Psoas muscle (tissue), 8 donors: ENCODE results near the gene B3GNT3. TPM values are rescaled to one million over a fixed set of nuclear protein-coding genes. Genes with fewer than 3 reads are reported as not detected.

Experiments used
- ATAC-seq, 4 donors: fragments of 200-7000 bp; cut with Tn5 transposase; one replicate each; pipeline ENCODE4 v1.9.1; 2020; ENCODE audit warnings: moderate library complexity in 3 of 4, mild to moderate bottlenecking in 2 of 4
- DNase-seq, 2 donors: peaks; one replicate each; pipeline ENCODE4 v3.0.0-alpha.2; 2020
- H3K27ac ChIP-seq: fragments of 200-600 bp; one replicate; pipeline ENCODE4 v1.8.0; 2022
- H3K27me3 ChIP-seq, 3 donors: fragments of 200-600 bp in 1 of 3; one replicate each; pipeline versions ENCODE4 v1.6.1 to v1.8.0; 2013 to 2022; ENCODE audit warnings: low read length in 2 of 3, mild to moderate bottlenecking in 2 of 3, moderate library complexity in 1 of 3; ENCODE audit not compliant: insufficient read depth in 3 of 3
- H3K36me3 ChIP-seq, 2 donors: fragments of 200-600 bp in 1 of 2; one replicate each; pipeline versions ENCODE4 v1.6.1 to v1.8.0; 2013 to 2022; ENCODE audit warnings: low read depth in 1 of 2, mild to moderate bottlenecking in 1 of 2, moderate library complexity in 1 of 2; ENCODE audit not compliant: insufficient read depth in 1 of 2
- H3K4me1 ChIP-seq: fragments of 200-600 bp; one replicate; pipeline ENCODE4 v1.8.0; 2022
- H3K4me3 ChIP-seq: fragments of 200-600 bp; one replicate; pipeline ENCODE4 v1.8.0; 2022; ENCODE audit warnings: mild to moderate bottlenecking
- H3K9me3 ChIP-seq: fragments of 200-600 bp; one replicate; pipeline ENCODE4 v1.8.0; 2022
- WGBS, 3 donors: extraction: QIAGEN DNeasy Blood & Tissue Kit; methylation state at CpG; one replicate each; pipeline versions ENCODE4 v1.1.6 to v1.1.7; 2013; 5-methylcytosine and 5-hydroxymethylcytosine counted together
- intact Hi-C, 2 donors: fragments of 100-400 bp; cut with DNase I; formaldehyde crosslinking; loops; one replicate each; pipeline versions ENCODE4 v1.11.0 to v1.14.2; 2022
- polyA plus RNA-seq, 3 donors: library from polyadenylated mRNA; stranded (reverse); fragments of 200-250 nt; gene quantifications; one replicate each; pipeline ENCODE4 v1.2.3, GENCODE V29; 2013
- total RNA-seq, 4 donors: library from RNA; stranded (reverse); fragmentation: NEBNext Ultra II Directional in 2 of 4; extraction: Animal tissue kit (Norgen Biotek cat#: 25700) in 2 of 4; gene quantifications; one replicate each; pipeline versions ENCODE4 v1.2.1 to v1.2.4, GENCODE V29; 2021 to 2023
- TF ChIP-seq, protein P1 (sequence below): fragments of 200-600 bp; IDR thresholded peaks from one replicate; pipeline ENCODE4 v1.8.0; 2022; ENCODE audit warnings: antibody characterized with exemption
- donor health status: healthy with polysubstance abuse.
- donor health status: DM: no; HTN: no; CAD: no; lungs with moderate emphysema.
- donor health status: Bipolar disorder and iron deficiency.
- donor health status: healthy.
- donor health status: DM: yes; HTN: yes; CAD: no.
- donor health status: DM: no; HTN: no; CAD: no.
- donor health status: DM: no; HTN: no; CAD: no.
- donor health status: DM: yes; HTN: yes; CAD: no.

B3GNT3 gene
- total and polyA plus RNA-seq, 7 donors = 0.03 to 0.38 (median 0.08) TPM; not detected in 4

DNA sequence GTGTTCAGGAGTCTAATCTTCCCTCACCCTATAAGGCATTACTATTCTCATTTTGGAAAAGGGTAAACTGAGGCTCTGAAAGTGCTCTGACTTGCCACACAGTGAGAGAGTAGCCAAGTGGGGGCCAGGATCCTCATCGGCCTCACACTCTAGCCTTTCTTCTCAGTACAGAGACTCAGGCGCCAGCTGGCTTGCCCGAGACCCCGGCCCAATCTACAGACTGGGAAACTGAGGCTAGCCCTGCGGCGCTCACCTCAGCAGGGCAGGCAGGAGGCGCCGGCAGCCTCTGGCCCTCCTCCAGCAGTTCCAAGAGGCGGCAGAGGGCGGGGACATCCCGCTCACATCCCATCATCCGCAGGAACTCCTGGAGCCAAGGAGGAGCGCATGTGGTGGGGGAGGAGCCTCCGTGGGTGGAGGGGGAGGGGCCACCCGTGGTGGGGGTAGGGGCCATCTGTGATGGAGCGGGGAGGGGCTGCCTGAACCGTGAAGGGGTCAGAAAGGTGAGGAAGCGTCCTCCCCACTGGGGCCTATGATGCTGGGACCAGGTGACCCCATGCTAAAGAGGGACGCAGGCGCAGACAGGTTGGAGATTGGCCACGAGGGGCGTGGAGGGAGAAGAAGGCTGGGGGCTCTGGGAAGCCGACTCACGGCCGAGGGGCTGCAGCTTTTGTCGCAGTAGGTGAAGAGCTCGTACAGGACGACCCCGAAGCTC lies 35.1 kb downstream of the B3GNT3 start:
- no peaks in the 10 kb centered on the region for H3K36me3 ChIP-seq
- peaks cover 0 to 67% (median 9%) of the 10 kb centered on the region in 3 donors for H3K27me3 ChIP-seq
- no peaks in the 10 kb centered on the region for H3K4me1 ChIP-seq
- H3K27ac ChIP-seq = no peak overlapping the region
- H3K9me3 ChIP-seq = no peaks in the 10 kb centered on the region
- intact Hi-C loops = no loop called here
- H3K4me3 ChIP-seq = no peak overlapping the region
- no peak for DNase-seq
- TF ChIP-seq, protein P1, sequence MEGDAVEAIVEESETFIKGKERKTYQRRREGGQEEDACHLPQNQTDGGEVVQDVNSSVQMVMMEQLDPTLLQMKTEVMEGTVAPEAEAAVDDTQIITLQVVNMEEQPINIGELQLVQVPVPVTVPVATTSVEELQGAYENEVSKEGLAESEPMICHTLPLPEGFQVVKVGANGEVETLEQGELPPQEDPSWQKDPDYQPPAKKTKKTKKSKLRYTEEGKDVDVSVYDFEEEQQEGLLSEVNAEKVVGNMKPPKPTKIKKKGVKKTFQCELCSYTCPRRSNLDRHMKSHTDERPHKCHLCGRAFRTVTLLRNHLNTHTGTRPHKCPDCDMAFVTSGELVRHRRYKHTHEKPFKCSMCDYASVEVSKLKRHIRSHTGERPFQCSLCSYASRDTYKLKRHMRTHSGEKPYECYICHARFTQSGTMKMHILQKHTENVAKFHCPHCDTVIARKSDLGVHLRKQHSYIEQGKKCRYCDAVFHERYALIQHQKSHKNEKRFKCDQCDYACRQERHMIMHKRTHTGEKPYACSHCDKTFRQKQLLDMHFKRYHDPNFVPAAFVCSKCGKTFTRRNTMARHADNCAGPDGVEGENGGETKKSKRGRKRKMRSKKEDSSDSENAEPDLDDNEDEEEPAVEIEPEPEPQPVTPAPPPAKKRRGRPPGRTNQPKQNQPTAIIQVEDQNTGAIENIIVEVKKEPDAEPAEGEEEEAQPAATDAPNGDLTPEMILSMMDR = no peak
- peak in 1 of 4 donors; percentile 37 for ATAC-seq
- WGBS, 3 donors = 5 to 11% (median 9%) methylated on average over 28 to 29 of the region's 29 CpGs

DNA sequence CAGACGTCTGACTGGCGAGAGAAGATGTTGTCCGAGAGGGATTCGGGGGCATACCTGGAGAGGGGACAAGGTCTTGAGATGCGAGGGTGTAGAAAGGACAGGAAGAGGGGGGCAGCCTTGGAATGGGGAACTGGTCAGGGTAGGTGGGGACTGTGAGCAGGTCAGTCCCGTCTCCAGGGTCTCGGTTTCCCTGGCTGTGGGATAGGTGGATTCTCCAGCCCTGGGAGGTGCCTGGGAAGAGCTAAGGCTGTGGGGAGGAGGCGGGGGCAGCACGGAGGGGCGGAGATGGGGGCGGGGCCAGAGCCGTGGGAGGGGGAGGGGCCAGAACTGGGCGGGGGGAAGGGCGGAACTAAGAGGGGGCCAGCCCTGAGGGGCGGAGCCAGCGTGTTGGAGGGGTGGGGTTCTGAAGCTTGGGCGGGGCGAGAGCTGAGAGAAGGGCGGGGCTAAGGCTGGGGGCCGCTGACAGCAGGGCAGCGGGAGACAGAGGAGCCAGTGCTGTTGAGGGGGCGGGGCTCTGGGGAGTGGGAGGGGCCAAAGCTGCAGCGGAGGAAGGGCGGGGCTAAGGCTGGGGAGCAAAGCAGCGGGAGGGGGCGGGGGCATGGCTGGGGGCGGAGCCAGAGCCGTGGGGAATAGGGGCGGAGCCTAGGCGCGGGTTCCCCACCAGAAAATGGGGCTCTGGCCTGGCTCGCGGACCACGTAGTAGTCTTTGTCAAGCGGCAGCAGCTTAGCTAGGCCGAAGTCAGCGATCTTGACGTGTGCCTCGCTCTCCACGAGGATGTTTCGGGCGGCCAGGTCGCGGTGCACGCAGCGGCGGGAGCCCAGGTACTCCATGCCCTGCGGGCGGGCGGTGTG lies 35.9 kb downstream of the B3GNT3 start:
- H3K36me3 ChIP-seq = no peaks in the 10 kb centered on the region
- no peaks in the 10 kb centered on the region for H3K4me1 ChIP-seq
- DNase-seq (peak; percentile 42 to 71), ATAC-seq (peak; percentile 23 to 78 (median 72))
- WGBS, 3 donors = 4 to 8% (median 7%) methylated on average over 28 to 50 of the region's 50 CpGs
- no peak overlapping the region for H3K27ac ChIP-seq
- no peaks in the 10 kb centered on the region for H3K9me3 ChIP-seq
- H3K4me3 ChIP-seq = peak overlapping the region; percentile 15
- intact Hi-C loops = no loop called here
- peaks cover 0 to 73% (median 9%) of the 10 kb centered on the region in 3 donors for H3K27me3 ChIP-seq
- TF ChIP-seq, protein P1 = no peak

DNA sequence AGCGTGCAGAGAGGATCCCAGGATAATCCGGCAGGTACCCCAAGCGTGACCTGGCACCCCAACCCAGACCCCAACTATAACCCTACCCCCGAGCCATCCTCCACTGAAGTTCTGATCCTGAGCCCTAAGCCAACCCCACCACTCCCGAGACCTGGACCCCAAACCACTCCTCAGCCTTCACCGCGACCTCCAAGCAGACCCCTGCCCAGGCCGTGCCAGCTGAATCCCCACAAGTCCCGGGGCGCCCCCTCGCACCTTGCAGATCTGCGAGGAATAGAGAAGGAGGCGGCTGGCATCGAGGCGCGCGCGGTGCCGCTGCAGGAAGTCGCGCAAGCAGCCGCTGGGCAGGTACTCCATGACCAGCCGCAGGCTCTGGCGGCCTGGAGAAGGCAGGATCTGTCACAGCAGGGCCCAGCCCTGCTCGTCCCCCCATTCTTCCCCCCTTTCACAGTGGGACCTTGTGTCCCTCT lies 36.5 kb downstream of the B3GNT3 start:
- 26 to 32% (median 27%) methylated on average over 21 to 25 of the region's 25 CpGs for WGBS, 3 donors
- H3K27ac ChIP-seq = no peak overlapping the region
- no peak for ATAC-seq
- peaks cover 0 to 71% (median 9%) of the 10 kb centered on the region in 3 donors for H3K27me3 ChIP-seq
- H3K4me3 ChIP-seq = peak overlapping the region; percentile 15
- H3K36me3 ChIP-seq = no peaks in the 10 kb centered on the region
- no peaks in the 10 kb centered on the region for H3K9me3 ChIP-seq
- TF ChIP-seq, protein P1 = no peak
- DNase-seq = no peak
- intact Hi-C loops = no loop called here
- no peaks in the 10 kb centered on the region for H3K4me1 ChIP-seq

DNA sequence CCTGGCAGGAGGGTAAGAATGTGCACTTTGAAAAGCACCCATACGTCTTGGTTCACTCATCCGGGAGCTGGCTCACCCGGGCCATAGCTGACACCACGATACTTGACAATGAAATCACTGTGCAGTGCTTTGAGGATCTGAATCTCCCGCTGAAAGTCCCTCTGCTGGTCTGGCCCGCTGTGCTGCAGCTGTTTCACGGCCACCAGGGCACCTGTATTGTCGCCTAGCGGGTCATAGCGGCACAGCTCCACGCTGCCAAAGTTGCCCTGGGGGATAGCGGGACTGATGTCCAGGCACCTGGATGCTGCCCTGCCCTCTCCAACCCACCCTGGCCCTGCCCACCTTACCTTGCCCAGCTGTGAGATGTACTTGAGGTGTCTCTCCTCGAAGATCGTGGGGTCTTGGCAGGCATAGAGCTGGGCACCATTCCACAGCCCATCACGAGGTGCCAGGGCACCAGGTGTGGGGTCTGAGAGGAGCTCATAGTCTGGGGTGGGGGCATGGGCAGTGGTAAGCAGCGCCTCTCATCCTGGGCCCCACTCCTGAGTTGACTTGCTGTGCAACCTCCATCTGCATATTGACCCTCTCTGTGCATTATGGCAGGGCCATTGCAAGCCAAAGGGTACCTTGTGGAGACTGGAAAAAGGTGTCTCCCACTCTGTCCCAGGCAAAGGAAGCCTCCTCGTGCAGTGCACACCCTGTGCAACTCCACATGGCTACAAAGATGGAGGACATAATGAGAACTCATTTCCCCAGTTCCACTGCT lies 37.7 kb downstream of the B3GNT3 start:
- intact Hi-C loops = no loop called here
- WGBS, 3 donors = 70 to 84% (median 77%) methylated on average over 17 of the region's 17 CpGs
- TF ChIP-seq, protein P1 = no peak
- Histone ChIP-seq H3K36me3 (no peaks in the 10 kb centered on the region), H3K9me3 (no peaks in the 10 kb centered on the region), H3K4me1 (no peaks in the 10 kb centered on the region), H3K27me3 (peaks cover 0 to 60% (median 9%) of the 10 kb centered on the region in 3 donors), H3K4me3 (no peak overlapping the region), H3K27ac (no peak overlapping the region)
- no peak for DNase-seq
- no peak for ATAC-seq
